ENCODE measurements around the gene SLAMF8.

The SLAMF8 gene

GRCh38 chr1:159847231-159847630, 20.6 kb downstream of the SLAMF8 start:
- DNase-seq (ENCODE audit: low read depth in 2 of 2) = no peak

- no peak for DNase-seq (ENCODE audit: low read depth in 2 of 2)
These were observed 21.7 kb downstream of the SLAMF8 start for GRCh38 chr1:159848326-159848725.

GRCh38 chr1:159849626-159850366, 23.1 kb downstream of the SLAMF8 start:
- no peak for DNase-seq (ENCODE audit: low read depth in 2 of 2)

- no peak for DNase-seq (ENCODE audit: low read depth in 2 of 2)
These were observed 24.7 kb downstream of the SLAMF8 start for GRCh38 chr1:159851407-159851806.

GRCh38 chr1:159853417-159854115, 26.9 kb downstream of the SLAMF8 start:
- no peak for DNase-seq (ENCODE audit: low read depth in 2 of 2)

DNA sequence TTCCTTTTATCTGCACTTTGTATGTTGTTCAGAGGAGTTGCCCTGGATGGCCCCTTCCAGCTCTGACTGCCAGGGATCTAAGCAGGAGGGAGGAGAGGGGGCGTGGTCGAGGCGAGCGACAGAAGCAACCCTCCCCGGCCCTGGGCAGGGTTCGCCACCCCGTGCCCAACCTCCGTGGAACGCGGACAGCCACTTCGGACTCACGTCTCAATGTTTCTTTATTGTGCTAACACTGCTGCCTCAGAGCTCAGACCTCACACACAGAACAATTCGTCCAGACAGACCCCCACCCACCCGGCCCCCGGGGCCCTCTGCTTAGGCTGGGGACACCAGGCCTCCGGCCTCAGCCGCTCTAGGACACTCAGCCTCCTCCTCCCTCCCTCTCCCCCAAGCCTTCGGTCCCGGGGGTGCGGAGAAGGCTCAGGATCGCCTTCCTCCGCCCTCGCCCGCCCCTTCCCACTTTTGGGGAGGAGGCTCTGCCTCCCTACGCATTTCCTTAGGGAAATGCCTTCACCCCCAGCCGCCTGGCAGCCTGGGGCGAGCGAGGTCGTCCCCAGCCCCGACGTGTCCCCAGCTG, 27.5 kb downstream of the SLAMF8 start:
- peak in 1 of 2 donors; percentile 20 for DNase-seq (ENCODE audit: low read depth in 2 of 2)

GRCh38 chr1:159854693-159855192, 28.1 kb downstream of the SLAMF8 start:
- DNase-seq (ENCODE audit: low read depth in 2 of 2) = peak; percentile 32 to 66

DNA sequence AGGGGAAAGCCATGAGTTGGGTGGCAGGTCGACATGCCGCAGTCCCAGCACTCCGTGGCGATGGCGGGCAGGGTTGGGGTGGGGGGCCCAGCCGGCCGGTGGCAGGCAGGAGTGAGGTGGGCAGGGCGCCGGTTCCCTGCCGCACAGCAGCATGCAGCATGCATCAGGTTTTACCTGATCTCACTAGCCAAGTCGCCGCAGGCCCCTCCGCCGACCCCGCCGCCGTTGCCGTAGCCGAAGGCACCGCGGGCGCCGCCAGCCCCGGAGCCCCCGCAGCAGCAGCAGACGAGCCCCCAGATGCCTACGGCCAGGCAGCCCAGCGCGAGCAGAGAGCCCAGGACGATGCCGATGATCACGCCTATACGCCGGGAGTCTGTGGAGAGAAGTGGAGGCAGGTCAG, 29.0 kb downstream of the SLAMF8 start:
- no peak for DNase-seq (ENCODE audit: low read depth in 2 of 2)

- DNase-seq (ENCODE audit: low read depth in 2 of 2) = no peak
These were observed 29.9 kb downstream of the SLAMF8 start for GRCh38 chr1:159856576-159856975.

GRCh38 chr1:159857889-159858288, 31.2 kb downstream of the SLAMF8 start:
- no peak for DNase-seq (ENCODE audit: low read depth in 2 of 2)

DNA sequence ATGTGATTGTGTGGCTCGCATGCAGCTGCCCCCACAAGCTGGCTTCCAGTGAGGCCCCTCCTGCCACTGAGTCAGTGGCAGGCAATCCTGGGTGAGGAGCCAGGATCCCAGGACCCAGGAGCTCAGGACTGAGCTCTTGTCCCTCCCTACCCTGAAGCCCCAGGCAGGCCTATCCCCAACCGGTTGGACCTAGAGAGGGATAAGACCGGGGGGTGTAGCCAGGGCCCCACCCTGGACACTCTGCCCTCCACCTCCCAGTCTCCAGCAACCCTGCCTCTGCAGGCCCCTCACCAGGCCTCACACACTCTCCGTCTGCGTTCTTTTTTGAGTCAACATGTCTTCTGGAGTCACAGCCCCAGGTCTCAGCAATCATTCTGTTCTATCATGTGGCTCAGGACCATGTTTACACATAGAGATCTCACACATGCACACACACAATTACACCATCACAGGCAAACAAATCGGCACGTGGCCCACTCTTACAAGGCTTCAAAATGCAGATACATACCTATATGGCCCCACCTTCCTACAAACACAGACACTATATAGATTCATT, 33.2 kb downstream of the SLAMF8 start:
- DNase-seq (ENCODE audit: low read depth in 2 of 2) = no peak

DNA sequence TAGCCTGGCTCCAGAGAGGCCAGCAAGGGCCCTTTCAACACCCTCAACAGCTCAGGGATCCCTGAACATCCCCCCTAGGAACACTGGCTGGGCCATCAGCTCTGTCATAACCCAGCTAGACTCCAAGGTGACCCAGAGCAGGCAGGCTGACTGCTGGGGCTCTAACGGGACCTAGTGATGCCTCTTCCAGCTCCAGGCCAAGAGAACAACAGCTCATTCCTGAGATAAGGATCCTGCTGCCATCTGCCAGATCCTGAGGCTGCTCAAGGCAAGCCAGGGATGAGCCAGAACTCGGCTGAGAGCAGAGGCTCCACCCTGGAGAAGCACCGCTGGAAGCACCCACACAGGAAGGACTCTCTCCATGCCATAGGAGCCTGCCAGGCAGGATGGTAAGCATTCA, 33.8 kb downstream of the SLAMF8 start:
- DNase-seq (ENCODE audit: low read depth in 2 of 2) = no peak

GRCh38 chr1:159861218-159861617, 34.5 kb downstream of the SLAMF8 start:
- DNase-seq (ENCODE audit: low read depth in 2 of 2) = no peak

DNA sequence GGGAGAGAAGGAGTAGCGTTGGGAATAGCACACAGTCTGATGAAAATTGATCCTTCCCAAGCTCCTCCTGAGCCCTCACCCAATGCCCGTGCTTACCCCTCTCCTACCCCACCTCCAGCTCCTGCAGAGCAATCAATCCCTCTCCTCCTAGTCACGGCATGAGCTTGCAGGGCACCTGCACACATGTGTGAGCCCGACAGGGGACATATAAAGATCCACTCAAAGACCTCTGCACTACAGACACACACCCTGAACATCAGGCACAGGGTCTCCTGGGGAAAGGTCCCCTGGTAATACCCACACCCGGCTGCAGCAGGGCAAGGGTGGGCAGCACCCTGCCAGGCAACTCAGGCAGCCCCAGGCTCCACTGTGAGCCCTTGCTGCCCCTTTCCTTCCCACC, 35.4 kb downstream of the SLAMF8 start:
- DNase-seq (ENCODE audit: low read depth in 2 of 2) = no peak

DNA sequence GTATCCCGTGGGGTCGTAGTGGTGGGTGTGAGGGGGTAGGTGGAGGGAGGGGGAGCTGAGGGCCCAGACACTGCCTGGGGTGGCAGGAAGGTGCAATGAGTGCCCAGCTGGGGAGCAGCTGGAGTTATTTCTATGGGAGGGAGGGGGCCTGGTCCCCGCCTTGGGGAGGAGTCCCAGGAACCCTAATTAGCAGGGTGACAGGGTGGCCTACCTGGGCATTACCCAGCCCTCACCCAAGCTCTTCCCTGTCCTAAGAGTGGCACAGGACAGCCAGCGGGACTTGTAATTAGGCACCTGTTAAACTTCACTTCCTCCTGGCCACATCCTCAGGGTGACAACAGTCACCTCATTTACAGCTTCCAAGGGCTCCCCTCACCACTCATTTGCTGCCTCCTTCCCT, 35.9 kb downstream of the SLAMF8 start, which contains the start of gene VSIG8:
Gene VSIG8, minus strand, starts transcription at position 101 of the 400 bp plus-strand sequence. CDS start 136 bp downstream, outside the sequence.
- DNase-seq (ENCODE audit: low read depth in 2 of 2) = no peak

- DNase-seq (ENCODE audit: low read depth in 2 of 2) = no peak
These were observed 37.6 kb downstream of the SLAMF8 start for GRCh38 chr1:159864262-159864661.

DNA sequence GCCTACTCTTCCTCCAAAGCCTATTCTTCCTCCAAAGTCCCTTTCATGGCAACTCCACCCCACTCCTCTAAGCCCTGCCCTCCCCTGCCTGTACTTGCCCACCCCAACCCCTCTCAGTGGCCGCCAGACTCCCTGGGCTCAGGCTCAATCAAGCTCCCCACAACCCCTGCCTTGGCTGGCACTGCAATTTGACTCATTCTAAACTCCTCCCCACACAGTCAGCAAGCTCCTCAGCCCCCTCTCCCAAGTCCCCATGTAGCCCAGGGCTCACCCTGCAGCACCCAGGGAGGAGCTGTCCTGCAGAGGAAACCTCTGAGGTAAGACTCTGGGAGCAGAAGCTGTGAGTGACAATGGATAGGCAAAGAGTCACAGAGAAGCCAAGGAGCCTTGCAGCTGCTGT, 39.4 kb downstream of the SLAMF8 start:
- no peak for DNase-seq (ENCODE audit: low read depth in 2 of 2)

DNA sequence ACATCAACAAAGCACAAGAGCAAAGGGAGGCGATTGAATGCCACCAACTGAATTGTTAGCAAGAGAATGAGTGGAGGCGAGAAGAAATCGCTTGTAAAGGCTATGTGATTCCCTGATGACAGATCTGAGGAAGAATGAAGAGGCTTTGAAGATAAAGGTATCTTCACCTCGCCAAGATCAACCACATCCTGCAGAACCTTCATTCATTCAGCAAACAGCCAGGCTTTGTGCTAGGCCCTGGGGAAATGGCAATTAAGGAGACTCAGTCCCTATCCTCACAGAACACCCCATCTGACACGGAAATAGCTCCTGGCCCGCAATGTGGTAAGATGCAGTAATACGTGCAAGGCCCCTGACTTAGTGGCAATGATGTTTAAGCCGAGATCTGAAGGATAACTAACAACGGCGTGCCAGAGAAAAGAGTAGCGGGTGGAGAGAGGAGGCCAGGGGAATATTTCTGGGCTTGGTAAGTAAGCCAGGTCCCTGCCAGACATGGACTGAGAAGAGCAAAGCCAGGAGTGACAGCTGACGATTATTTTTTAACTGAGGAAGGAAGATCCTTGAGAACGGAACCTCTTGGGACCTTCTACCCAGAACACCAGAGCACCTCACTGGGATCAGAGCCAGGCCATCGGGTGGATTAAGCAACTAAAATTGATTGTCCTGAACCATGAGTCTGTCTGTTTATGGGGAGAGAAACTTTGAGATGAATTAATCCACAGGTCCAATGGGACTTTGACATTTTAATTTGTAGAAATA, 40.4 kb downstream of the SLAMF8 start:
- DNase-seq (ENCODE audit: low read depth in 2 of 2) = no peak

- DNase-seq (ENCODE audit: low read depth in 2 of 2) = no peak
These were observed 41.0 kb downstream of the SLAMF8 start for GRCh38 chr1:159867664-159868026.

GRCh38 chr1:159868766-159869165, 42.1 kb downstream of the SLAMF8 start:
- DNase-seq (ENCODE audit: low read depth in 2 of 2) = no peak

DNA sequence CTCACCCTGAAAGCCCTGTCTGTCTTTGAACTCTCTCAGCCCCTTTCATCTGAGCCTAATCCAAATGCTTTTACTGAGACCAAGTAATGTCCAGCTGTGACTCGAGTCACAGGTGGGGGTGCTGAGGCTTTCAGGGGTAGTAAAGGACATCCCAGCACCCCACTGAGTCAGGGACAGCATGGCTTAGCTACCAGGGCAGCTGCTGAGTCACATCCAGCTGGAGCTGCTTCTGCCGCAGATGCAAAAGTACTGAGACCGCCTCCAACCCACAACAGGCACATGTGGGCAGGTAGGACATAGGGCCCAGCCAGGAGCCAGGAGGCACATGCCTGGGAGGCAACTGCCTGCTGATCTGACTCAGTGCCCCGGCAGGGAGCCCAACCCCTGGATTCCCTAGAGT, 42.5 kb downstream of the SLAMF8 start:
- no peak for DNase-seq (ENCODE audit: low read depth in 2 of 2)

DNA sequence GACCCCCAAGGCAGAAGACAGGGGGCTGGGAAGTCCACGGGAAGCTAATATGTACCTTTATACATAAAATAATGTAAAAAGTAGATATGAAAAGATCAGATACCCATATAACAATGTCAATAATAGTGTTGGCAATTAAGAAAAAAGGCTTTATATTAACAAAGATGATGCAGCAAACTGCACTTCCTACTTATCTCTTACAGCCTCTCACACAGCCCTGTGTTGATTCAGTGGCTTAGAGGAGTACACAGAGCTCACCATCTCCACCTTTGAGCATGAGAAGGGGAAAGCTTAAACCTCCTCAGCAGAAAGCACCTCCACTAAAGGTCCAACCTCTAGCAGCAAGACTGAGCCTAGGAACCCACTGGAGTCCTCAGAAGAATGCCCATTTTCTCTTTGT, 42.9 kb downstream of the SLAMF8 start:
- DNase-seq (ENCODE audit: low read depth in 2 of 2) = no peak

All from stimulated activated CD4-positive, alpha-beta T cell treated with anti-CD3 and anti-CD28 coated beads, Interleukin-1b, Interleukin-23, amount 100 ng/mL, for 4 hours (primary cell).